ENCODE measurements around the gene TMBIM1.
"Not testable (repeated sequence)": the region's sequence is repeated elsewhere in the genome, so short reads cannot be mapped to it uniquely, and the experiment has no call there.

TMBIM1 gene

DNA sequence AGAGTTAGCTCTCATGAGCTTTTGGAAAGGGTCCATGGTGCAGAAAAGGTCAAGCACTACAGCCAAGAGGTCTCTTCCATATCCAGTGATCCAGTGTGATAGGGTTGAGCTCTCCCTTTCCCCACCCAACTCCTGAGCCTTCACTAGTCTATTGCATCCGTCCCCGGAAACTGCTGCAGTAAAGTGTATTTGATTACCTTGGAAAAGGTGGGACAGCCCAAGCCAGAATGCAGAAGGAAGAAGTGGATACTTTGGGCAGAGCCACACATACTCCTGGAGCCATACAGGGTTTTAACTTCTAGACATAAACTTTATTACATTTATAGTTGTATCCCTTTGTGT lies 18.4 kb downstream of the TMBIM1 start:
- Histone ChIP-seq H3K27ac (replicated peaks) (no peak overlapping the region), H3K27me3 (ENCODE audit: insufficient read depth, poor library complexity, severe bottlenecking) (no peaks in the 10 kb centered on the region), H3K4me3 (replicated peaks; ENCODE audit: insufficient read depth, low read length) (no peak overlapping the region)
- TF ChIP-seq CTCF (IDR thresholded peaks at IDR 0.05; ENCODE audit: insufficient read depth, low read length), result no peak
- no peak for TF ChIP-seq SPI1 (IDR thresholded peaks at IDR 0.05; ENCODE audit: borderline replicate concordance, low read depth)
- TF ChIP-seq REST (IDR thresholded peaks at IDR 0.05; ENCODE audit: insufficient replicate concordance, low read depth), result no peak
- TF ChIP-seq GABPA (IDR thresholded peaks at IDR 0.05; ENCODE audit: low read depth), result no peak
- TF ChIP-seq POLR2AphosphoS5 (IDR thresholded peaks at IDR 0.05; ENCODE audit: low read depth), result no peak
- no peak for DNase-seq (ENCODE audit: low read depth in 1 of 2, low spot score in 1 of 2)

GRCh38 chr2:218273214-218273907 lies 18.9 kb downstream of the TMBIM1 start:
- not testable (repeated sequence) for DNase-seq (ENCODE audit: low read depth in 1 of 2, low spot score in 1 of 2); H3K4me3 ChIP-seq (replicated peaks; ENCODE audit: insufficient read depth, low read length); H3K27ac ChIP-seq (replicated peaks); H3K27me3 ChIP-seq (ENCODE audit: insufficient read depth, poor library complexity, severe bottlenecking)

DNA sequence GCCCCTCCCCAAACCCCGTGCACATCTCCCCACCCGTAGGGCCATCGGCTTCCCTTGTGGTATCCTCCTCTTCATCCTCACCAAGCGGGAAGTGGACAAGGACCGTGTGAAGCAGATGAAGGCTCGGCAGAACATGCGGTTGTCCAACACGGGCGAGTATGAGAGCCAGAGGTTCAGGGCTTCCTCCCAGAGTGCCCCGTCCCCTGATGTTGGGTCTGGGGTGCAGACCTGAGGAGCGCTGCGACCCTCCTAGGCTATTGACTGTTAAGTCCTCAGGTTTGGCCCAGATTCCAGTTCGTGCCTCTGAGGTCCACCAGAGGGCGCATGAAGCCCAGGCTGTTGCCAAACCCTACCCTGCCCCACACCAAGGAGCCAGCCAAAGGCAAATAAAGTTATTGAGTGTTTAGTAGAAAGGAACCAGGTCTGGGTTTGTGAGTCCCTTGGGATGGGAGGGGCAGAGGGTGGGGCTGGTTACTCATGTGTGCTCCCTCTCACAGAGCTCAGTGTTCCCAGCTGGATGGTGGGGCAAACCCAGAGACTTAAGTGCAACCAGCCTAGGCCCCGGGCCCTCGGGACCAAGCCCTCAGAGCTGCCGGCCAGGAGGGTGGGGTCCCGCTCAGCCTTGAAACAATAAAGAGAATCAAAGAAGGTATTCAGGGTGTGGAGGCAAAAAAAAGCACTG lies 19.6 kb downstream of the TMBIM1 start:
- Histone ChIP-seq H3K27me3 (ENCODE audit: insufficient read depth, poor library complexity, severe bottlenecking) (no peaks in the 10 kb centered on the region), H3K4me3 (replicated peaks; ENCODE audit: insufficient read depth, low read length) (no peak overlapping the region), H3K27ac (replicated peaks) (no peak overlapping the region)
- DNase-seq (ENCODE audit: low read depth in 1 of 2, low spot score in 1 of 2), result peak; percentile 68 to 82
- TF ChIP-seq SPI1 (IDR thresholded peaks at IDR 0.05; ENCODE audit: borderline replicate concordance, low read depth), result no peak
- TF ChIP-seq CTCF (IDR thresholded peaks at IDR 0.05; ENCODE audit: insufficient read depth, low read length), result peak; percentile 94

GRCh38 chr2:218271865-218272530 lies 20.3 kb downstream of the TMBIM1 start:
- DNase-seq (ENCODE audit: low read depth in 1 of 2, low spot score in 1 of 2), result no peak
- Histone ChIP-seq H3K27me3 (ENCODE audit: insufficient read depth, poor library complexity, severe bottlenecking) (no peaks in the 10 kb centered on the region), H3K27ac (replicated peaks) (no peak overlapping the region), H3K4me3 (replicated peaks; ENCODE audit: insufficient read depth, low read length) (no peak overlapping the region)
- TF ChIP-seq REST (IDR thresholded peaks at IDR 0.05; ENCODE audit: insufficient replicate concordance, low read depth) (no peak), POLR2AphosphoS5 (IDR thresholded peaks at IDR 0.05; ENCODE audit: low read depth) (no peak), CTCF (IDR thresholded peaks at IDR 0.05; ENCODE audit: insufficient read depth, low read length) (no peak), GABPA (IDR thresholded peaks at IDR 0.05; ENCODE audit: low read depth) (no peak), SPI1 (IDR thresholded peaks at IDR 0.05; ENCODE audit: borderline replicate concordance, low read depth) (no peak)

All from HL-60 (cell line).